H9 (cell line): ENCODE results near the gene PARM1. TPM values are rescaled to one million over a fixed set of nuclear protein-coding genes. Genes with fewer than 3 reads are reported as not detected.

Experiments
- DNase-seq: peaks from one replicate; pipeline ENCODE4 v3.0.0-alpha.2; 2017
- H2AFZ ChIP-seq: one replicate; pipeline ENCODE4 v1.6.1; 2013; ENCODE audit warnings: mild to moderate bottlenecking, low read length, control low read depth, moderate library complexity
- H2AK5ac ChIP-seq: 2 replicates; pipeline ENCODE4 v1.6.1; 2013; ENCODE audit warnings: low read length, control low read depth, mixed read lengths; ENCODE audit not compliant: insufficient read length
- H2BK120ac ChIP-seq: one replicate; pipeline ENCODE4 v1.6.1; 2013; ENCODE audit warnings: low read depth, mild to moderate bottlenecking, low read length, control low read depth, inconsistent platforms; ENCODE audit not compliant: poor library complexity, severe bottlenecking
- H2BK12ac ChIP-seq: 2 replicates; pipeline ENCODE4 v1.6.1; 2013; ENCODE audit warnings: low read length, control low read depth, mixed read lengths, low read depth; ENCODE audit not compliant: insufficient read length
- H2BK15ac ChIP-seq: 2 replicates; pipeline ENCODE4 v1.6.1; 2013; ENCODE audit warnings: low read depth, low read length, control low read depth
- H2BK20ac ChIP-seq: one replicate; pipeline ENCODE4 v1.6.1; 2013; ENCODE audit warnings: low read depth, mild to moderate bottlenecking, low read length, control low read depth, inconsistent platforms; ENCODE audit not compliant: poor library complexity, severe bottlenecking
- H2BK5ac ChIP-seq: 2 replicates; pipeline ENCODE4 v1.6.1; 2013; ENCODE audit warnings: low read length, control low read depth, mixed read lengths; ENCODE audit not compliant: insufficient read length
- H3K14ac ChIP-seq: 2 replicates; pipeline ENCODE4 v1.6.1; 2013; ENCODE audit warnings: low read length, control low read depth; ENCODE audit not compliant: insufficient read depth
- H3K18ac ChIP-seq: 2 replicates; pipeline ENCODE4 v1.6.1; 2013; ENCODE audit warnings: low read depth, mild to moderate bottlenecking, mixed read lengths, low read length, control low read depth; ENCODE audit not compliant: insufficient read length
- H3K23ac ChIP-seq: 2 replicates; pipeline ENCODE4 v1.6.1; 2013; ENCODE audit warnings: low read length, control low read depth, mixed read lengths, low read depth; ENCODE audit not compliant: insufficient read length
- H3K23me2 ChIP-seq: 2 replicates; pipeline ENCODE4 v1.6.1; 2013; ENCODE audit warnings: low read depth, mild to moderate bottlenecking, mixed read lengths, low read length, control low read depth; ENCODE audit not compliant: insufficient read length, poor library complexity, severe bottlenecking
- H3K27ac ChIP-seq: 2 replicates; pipeline ENCODE4 v1.5.1; 2013; ENCODE audit warnings: low read length, control low read depth, mixed read lengths, low read depth; ENCODE audit not compliant: insufficient read length
- H3K27me3 ChIP-seq: 2 replicates; pipeline ENCODE4 v1.6.1; 2013; ENCODE audit warnings: low read length, control low read depth, inconsistent platforms; ENCODE audit not compliant: insufficient read depth
- H3K4ac ChIP-seq: 2 replicates; pipeline ENCODE4 v1.6.1; 2013; ENCODE audit warnings: low read depth, mild to moderate bottlenecking, control low read depth, inconsistent platforms, low read length, moderate library complexity
- H3K4me1 ChIP-seq: 2 replicates; pipeline ENCODE4 v1.6.1; 2013; ENCODE audit warnings: low read length, control low read depth, inconsistent platforms; ENCODE audit not compliant: insufficient read depth
- H3K4me2 ChIP-seq: 2 replicates; pipeline ENCODE4 v1.6.1; 2013; ENCODE audit warnings: low read length, control low read depth, mixed read lengths; ENCODE audit not compliant: insufficient read length, insufficient read depth
- H3K56ac ChIP-seq: 2 replicates; pipeline ENCODE4 v1.6.1; 2013; ENCODE audit warnings: low read depth, mild to moderate bottlenecking, mixed read lengths, low read length, control low read depth; ENCODE audit not compliant: insufficient read length
- H3K79me1 ChIP-seq: 2 replicates; pipeline ENCODE4 v1.6.1; 2013; ENCODE audit warnings: low read depth, mild to moderate bottlenecking, moderate library complexity, low read length, control low read depth, inconsistent platforms; ENCODE audit not compliant: insufficient read depth, poor library complexity, severe bottlenecking
- H3K79me2 ChIP-seq: 2 replicates; pipeline ENCODE4 v1.6.1; 2013; ENCODE audit warnings: low read length, control low read depth, inconsistent platforms; ENCODE audit not compliant: insufficient read depth
- H3K9ac ChIP-seq: 2 replicates; pipeline ENCODE4 v1.6.1; 2013; ENCODE audit warnings: low read length, control low read depth, mixed read lengths; ENCODE audit not compliant: insufficient read length; ENCODE audit errors: extremely low read depth
- H3K9me3 ChIP-seq: one replicate; pipeline ENCODE4 v1.6.1; 2013; ENCODE audit warnings: low read depth, low read length, inconsistent platforms; ENCODE audit not compliant: control insufficient read depth
- H3T11ph ChIP-seq: one replicate; pipeline ENCODE4 v1.6.1; 2013; ENCODE audit warnings: mild to moderate bottlenecking, low read length, control low read depth, inconsistent platforms
- H4K20me1 ChIP-seq: one replicate; pipeline ENCODE4 v1.6.1; 2013; ENCODE audit not compliant: control insufficient read depth, insufficient read length, insufficient read depth
- H4K5ac ChIP-seq: 2 replicates; pipeline ENCODE4 v1.6.1; 2013; ENCODE audit warnings: low read depth, mild to moderate bottlenecking, mixed read lengths, low read length, control low read depth; ENCODE audit not compliant: insufficient read length
- H4K8ac ChIP-seq: replicated peaks from 2 replicates; pipeline ENCODE4 v1.6.1; 2013; ENCODE audit warnings: low read length, control low read depth, mixed read lengths, low read depth; ENCODE audit not compliant: insufficient read length
- H4K91ac ChIP-seq: 2 replicates; pipeline ENCODE4 v1.6.1; 2013; ENCODE audit warnings: low read depth, mild to moderate bottlenecking, moderate library complexity, mixed read lengths, low read length, control low read depth; ENCODE audit not compliant: insufficient read length
- H3K27ac Mint-ChIP-seq, 3 experiments: 2 replicates in 2 of 3; 3 replicates in 1 of 3; pipeline ENCODE4 v1.8.0; 2020 to 2021; ENCODE audit warnings: mixed read lengths in 3 of 3, mild to moderate bottlenecking in 1 of 3, moderate library complexity in 1 of 3
- H3K27me3 Mint-ChIP-seq: 2 replicates; pipeline ENCODE4 v1.8.0; 2021; ENCODE audit warnings: low read depth, mild to moderate bottlenecking, moderate library complexity, mixed read lengths
- H3K36me3 Mint-ChIP-seq, 3 experiments: 2 replicates in 2 of 3; 3 replicates in 1 of 3; pipeline ENCODE4 v1.8.0; 2020 to 2021; ENCODE audit warnings: low read depth in 3 of 3, mixed read lengths in 3 of 3; ENCODE audit not compliant: insufficient read depth in 1 of 3
- H3K4me1 Mint-ChIP-seq, 2 experiments: 2 replicates each; pipeline ENCODE4 v1.8.0; 2020; ENCODE audit warnings: mixed read lengths in 2 of 2
- H3K4me3 Mint-ChIP-seq, 2 experiments: 2 replicates in 1 of 2; 3 replicates in 1 of 2; pipeline ENCODE4 v1.8.0; 2020 to 2021; ENCODE audit warnings: mild to moderate bottlenecking in 2 of 2, mixed read lengths in 2 of 2, moderate library complexity in 1 of 2
- H3K9me3 Mint-ChIP-seq, 2 experiments: 2 replicates in 1 of 2; 3 replicates in 1 of 2; pipeline ENCODE4 v1.8.0; 2020; ENCODE audit warnings: mild to moderate bottlenecking in 2 of 2, mixed read lengths in 2 of 2, moderate library complexity in 1 of 2
- total RNA-seq: library from RNA; stranded (reverse); gene quantifications from 2 replicates; pipeline ENCODE4 v1.2.1, GENCODE V29; 2021
- TF ChIP-seq, protein P1 (sequence below): fragments of 200-600 bp; sonication (generic); conservative IDR thresholded peaks from 3 replicates; pipeline ENCODE4 v1.8.0; 2021; ENCODE audit warnings: antibody characterized with exemption, mild to moderate bottlenecking

PARM1 gene
- total RNA-seq, 1 experiment from 2014 or later: 2.0 TPM

DNA sequence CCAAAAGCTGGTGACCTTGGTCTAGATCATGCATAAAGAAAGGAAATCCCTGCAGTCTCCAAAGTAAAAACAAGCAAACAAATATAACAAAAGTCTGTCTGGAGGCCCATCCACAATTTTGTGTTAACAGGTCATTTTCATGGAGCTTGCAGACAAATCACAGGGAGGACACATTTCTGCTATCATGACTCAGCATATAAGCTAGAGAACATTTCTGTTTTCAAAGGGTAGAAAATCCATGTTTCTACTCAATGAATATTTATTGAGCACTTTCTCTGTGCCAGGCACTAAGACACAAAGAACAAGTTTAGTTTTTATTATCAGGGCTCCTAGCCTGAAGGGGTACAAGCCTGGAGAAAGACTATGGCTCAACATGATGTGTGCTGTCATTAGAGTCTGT is 71.1 kb downstream of the PARM1 start:
- no peak overlapping the region for H3K4me3 Mint-ChIP-seq
- TF ChIP-seq, protein P1, sequence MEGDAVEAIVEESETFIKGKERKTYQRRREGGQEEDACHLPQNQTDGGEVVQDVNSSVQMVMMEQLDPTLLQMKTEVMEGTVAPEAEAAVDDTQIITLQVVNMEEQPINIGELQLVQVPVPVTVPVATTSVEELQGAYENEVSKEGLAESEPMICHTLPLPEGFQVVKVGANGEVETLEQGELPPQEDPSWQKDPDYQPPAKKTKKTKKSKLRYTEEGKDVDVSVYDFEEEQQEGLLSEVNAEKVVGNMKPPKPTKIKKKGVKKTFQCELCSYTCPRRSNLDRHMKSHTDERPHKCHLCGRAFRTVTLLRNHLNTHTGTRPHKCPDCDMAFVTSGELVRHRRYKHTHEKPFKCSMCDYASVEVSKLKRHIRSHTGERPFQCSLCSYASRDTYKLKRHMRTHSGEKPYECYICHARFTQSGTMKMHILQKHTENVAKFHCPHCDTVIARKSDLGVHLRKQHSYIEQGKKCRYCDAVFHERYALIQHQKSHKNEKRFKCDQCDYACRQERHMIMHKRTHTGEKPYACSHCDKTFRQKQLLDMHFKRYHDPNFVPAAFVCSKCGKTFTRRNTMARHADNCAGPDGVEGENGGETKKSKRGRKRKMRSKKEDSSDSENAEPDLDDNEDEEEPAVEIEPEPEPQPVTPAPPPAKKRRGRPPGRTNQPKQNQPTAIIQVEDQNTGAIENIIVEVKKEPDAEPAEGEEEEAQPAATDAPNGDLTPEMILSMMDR: no peak
- H3K4me2 ChIP-seq: no peak overlapping the region

More for the DNA sequence above, 71.1 kb downstream of the PARM1 start:
- Histone ChIP-seq H2BK120ac (no peak overlapping the region), H2BK20ac (no peak overlapping the region), H3K56ac (no peak overlapping the region), H4K5ac (no peak overlapping the region), H2BK5ac (no peak overlapping the region), H3K4me1 (peaks cover 3% of the 10 kb centered on the region; the same call in 1 of the 2 replicates), H3K9me3 (no peaks in the 10 kb centered on the region), H3K23ac (no peak overlapping the region), H3K18ac (no peak overlapping the region), H3K79me2 (no peaks in the 10 kb centered on the region), H3K27me3 (no peaks in the 10 kb centered on the region; the same call in 1 of the 2 replicates), H3K9ac (no peak overlapping the region), H2AFZ (no peak overlapping the region), H3K4ac (no peak overlapping the region), H2AK5ac (no peak overlapping the region), H2BK12ac (no peak overlapping the region), H2BK15ac (no peak overlapping the region), H4K8ac (no peak overlapping the region), H3K79me1 (no peaks in the 10 kb centered on the region), H4K20me1 (no peaks in the 10 kb centered on the region), H3K14ac (no peak overlapping the region), H3T11ph (no peak overlapping the region), H3K23me2 (no peaks in the 10 kb centered on the region), H4K91ac (no peak overlapping the region), H3K27ac (no peak overlapping the region)
- H3K4me1 Mint-ChIP-seq: peaks cover 16 to 22% of the 10 kb centered on the region in 2 experiments
- peaks cover 16 to 19% of the 10 kb centered on the region in 2 experiments for H3K9me3 Mint-ChIP-seq
- DNase-seq: no peak
- H3K27ac Mint-ChIP-seq: no peak overlapping the region; a peak in 1 of 7 replicates
- H3K27me3 Mint-ChIP-seq: peaks cover 6% of the 10 kb centered on the region
- peaks cover 10 to 18% (median 12%) of the 10 kb centered on the region in 3 experiments; a peak in 6 of 7 replicates for H3K36me3 Mint-ChIP-seq
